Stimulated activated CD8-positive, alpha-beta memory T cell treated with anti-CD3 and anti-CD28 coated beads, Interleukin-15, amount 100 ng/mL, for 48 hours (primary cell): ENCODE measurements around the gene ELK3.

ENCODE experiments used
- DNase-seq, 2 donors: peaks; one replicate each; pipeline ENCODE4 v3.0.0-alpha.2; 2020; ENCODE audit warnings: low read depth in 2 of 2

The ELK3 gene

DNA sequence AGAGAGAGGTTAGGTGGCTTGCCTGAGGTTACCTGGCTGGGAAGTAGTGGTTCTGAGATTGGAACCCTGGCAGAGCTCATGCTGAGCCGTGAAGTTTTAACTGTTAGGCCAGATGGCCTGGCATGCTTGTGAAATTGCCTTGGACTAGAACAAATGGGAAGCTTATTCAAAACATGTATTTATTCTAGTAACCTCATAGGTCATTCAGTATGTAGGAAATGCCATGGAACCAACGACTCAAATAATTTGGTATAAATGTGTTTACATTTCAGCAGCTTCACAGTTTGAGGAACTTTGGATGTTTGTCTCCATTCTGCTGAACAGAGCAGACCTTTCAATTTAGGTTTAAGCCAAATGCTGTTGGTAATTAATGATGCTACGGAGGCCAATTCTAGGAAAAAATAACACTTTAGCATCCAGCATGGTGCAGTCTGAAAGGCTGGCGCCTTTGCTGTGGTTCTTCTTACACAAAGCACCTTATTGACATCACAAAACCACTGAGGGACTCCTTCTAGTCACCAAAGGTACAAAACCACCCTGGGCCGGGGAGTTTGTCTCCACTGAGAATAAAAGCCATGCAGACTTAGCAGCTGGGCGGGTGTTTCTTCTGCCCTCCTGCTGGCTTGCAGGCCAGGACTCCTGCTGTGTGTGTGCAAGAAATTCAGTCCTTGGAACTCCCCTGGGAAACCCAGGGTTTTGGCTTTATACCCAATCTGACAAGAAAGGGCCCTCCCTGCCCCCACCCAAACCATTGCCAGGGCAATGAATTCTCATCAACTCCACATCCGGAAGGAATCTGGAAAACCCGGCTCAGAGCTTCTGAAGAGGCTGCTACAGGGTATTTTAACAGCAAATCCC lies 64.2 kb downstream of the ELK3 start:
- peak in 1 of 2 donors; percentile 9 for DNase-seq

- no peak for DNase-seq
These were observed 66.1 kb downstream of the ELK3 start for GRCh38 chr12:96260231-96260630.

DNA sequence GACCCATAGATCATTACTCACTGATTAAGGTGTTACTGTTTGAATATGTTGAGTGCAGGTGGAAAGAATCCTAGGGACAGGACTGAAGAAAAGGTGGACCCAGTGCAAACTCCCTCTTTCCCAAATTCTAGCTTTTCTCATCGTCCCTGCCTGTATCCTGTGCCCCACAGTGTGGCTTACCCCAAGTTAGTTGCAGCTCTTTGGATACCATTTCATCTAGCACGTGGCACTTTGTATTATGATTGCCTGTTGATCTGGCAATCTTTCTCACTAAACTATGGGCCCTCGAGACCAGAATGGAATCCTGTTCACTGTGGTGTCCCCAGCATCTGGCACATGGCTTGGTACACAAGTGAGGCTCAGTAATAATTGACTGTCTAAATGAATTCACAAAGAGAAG lies 66.5 kb downstream of the ELK3 start:
- no peak for DNase-seq

GRCh38 chr12:96261557-96261956 lies 67.4 kb downstream of the ELK3 start:
- no peak for DNase-seq

DNA sequence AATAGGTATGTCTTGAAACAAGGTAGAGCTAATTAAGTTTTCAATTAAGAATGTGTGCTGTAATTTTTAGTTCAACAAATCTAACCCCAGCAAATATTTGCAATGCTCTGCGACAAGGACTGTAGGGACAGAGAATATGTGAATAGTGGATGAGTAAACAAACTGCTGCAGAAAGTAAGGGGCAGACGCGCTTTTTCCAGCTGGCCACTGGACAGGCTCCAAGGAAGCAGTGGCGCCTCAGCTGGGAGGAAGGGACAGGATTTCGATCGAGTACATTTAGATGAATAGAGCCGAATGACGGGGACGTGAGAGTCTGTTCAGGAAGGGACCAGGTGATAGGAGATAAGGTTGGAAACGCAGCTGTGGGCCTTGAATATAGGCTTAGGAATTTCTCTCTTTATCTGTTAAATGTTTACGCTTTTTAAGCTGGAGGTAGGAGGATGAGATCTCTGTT lies 69.3 kb downstream of the ELK3 start:
- DNase-seq = no peak

GRCh38 chr12:96265400-96265799 lies 71.2 kb downstream of the ELK3 start:
- DNase-seq = no peak

DNA sequence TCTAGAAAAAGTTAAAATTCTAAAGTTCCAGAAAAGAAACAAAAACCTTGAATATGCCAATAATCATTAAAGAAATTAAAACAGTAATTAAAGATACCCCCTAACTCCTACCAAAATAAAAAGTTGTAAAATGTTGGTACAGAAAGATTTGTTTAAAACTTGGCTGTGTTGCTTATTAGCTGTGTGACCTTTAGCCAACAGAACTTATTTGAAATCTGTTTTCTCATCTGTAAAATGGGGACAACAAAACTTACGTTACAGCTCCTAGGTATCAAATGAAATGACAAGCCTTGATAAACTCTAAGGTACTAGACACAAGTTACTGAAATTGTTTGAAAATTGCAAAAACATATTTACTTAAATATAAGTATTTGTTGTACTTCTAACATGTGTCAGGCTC lies 71.7 kb downstream of the ELK3 start:
- no peak for DNase-seq

GRCh38 chr12:96266238-96266637 lies 72.1 kb downstream of the ELK3 start:
- no peak for DNase-seq

DNA sequence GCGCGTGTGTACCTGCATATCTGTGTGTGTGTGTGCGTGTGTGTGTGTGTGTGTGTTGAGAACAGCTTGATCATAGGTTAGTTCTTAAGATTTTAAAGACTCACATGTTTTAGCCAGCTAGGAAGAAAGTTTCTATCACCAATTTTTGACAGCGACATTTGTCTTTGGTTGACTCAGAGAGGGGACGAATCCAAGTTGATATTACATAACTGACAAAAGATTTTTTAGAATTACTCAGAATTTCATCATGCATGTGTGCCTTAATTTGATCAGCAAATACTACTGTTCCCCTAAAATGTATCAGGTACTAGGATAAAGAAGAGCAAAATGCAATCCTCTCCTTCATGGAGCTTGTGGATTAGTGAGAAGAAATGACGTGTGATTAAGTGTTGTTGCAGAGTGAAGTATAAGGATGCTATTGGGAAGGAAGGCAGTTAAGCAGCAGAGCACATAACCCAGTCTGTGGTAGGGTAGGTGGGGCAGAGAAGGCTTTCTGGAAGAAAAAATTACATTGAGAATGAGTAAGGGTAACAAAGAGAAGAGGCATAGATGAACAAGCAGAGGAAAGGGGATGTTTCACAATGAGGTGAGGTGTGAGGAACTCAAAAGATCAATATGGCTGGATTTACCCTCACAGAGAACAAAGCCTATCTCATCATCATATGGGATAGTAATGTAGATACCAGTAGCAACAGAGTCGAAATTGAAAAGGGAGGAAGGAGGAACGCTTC lies 77.5 kb downstream of the ELK3 start:
- no peak for DNase-seq

GRCh38 chr12:96274331-96274730 lies 80.2 kb downstream of the ELK3 start:
- no peak for DNase-seq

- DNase-seq = no peak
These were observed 91.0 kb downstream of the ELK3 start for GRCh38 chr12:96285158-96285557.

- no peak for DNase-seq
These were observed 94.9 kb downstream of the ELK3 start for GRCh38 chr12:96289067-96289466.

DNA sequence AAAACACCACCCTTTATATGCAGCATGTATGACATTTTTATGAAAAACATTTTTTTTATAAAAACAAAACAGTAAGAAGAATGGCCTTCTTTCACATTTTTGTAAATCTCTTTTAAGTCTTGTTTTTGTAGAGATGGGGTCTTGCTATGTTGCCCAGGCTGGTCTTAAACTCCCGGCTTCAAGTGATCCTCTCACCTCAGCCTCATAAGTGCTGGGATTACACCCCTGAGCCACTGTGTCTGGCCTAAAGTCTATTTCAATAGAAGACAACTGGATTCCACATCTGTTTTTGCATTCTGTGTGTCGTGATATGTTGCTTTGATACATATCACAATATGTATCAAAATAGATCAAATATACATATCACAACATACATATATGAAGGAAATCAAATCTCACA lies 98.9 kb downstream of the ELK3 start:
- DNase-seq = no peak

GRCh38 chr12:96294831-96295230 lies 100.7 kb downstream of the ELK3 start:
- no peak for DNase-seq

GRCh38 chr12:96295532-96296160 lies 101.5 kb downstream of the ELK3 start:
- DNase-seq = no peak

DNA sequence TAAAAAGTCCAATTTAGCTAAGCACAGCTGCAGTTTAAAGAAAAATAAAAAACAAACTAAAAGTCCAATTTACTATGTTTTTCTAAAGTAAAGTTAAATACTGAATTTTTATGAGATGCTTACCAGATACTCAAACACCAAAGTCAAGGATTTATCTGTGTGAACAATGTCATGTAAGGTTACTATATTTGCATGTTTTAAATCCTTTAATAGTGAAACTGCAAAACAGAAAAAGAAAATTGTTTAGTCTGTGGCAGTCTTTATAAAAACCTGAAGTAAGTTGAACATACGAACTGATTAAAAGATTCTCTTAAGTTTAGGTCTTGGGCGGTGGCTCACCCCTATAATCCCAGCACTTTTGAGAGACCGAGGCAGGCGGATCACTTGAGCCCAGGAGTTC lies 103.3 kb downstream of the ELK3 start:
- DNase-seq = no peak

GRCh38 chr12:96300064-96300463 lies 105.9 kb downstream of the ELK3 start:
- DNase-seq = no peak

DNA sequence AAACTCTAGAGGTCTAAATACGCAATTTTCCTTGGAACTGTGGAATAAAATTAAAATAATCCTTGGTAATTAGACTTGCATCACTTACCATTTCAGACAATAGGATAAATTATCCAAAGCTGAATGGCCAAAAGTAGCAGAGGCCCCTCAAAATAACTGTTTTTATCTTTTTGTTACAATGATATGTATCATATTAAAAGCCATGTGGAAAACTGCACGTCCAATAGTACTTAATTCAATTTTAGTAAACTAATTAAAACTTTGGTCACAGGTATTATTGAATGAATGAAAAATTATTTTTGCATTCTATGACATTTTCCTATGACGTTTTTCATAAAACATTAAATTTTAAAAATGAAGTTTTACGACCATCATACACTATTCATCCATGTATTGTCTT lies 107.6 kb downstream of the ELK3 start:
- DNase-seq = no peak

- DNase-seq = no peak
These were observed 108.6 kb downstream of the ELK3 start for GRCh38 chr12:96302687-96303310.

DNA sequence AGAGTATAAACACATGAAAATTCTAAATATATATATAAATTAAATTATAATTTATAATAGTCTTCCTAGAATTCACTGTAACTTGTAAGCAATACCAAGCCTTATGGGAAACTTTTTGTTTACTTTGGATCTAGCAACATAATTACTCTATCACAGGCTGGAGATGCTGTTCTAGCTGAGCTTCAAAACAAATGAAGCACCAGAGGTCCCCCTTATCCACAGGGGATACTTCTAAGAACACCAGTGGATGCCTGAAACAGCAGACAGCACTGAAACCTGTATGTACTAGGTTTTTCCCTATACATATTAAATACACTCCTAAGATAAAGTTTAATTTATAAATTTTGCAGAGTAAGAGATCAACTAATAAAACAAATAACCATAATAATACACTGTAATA lies 109.5 kb downstream of the ELK3 start:
- DNase-seq = no peak

DNA sequence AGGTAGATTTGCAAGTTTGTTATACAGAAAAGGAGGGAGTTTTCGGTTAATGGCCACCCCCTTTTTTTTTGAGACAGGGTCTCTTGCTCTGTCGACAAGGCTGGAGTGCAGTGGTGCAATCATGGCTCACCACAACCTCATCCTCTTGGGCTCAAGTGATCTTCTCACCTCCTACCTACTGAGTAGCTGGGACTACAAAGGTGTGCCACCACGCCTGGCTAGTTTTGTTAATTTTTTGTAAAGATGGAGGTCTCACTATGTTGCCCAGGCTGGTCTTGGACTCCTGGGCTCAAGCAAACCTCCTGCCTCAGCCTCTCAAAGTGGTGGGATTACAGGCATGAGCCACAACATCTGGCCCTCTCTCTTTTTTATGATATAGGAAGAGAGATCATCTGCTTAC lies 111.5 kb downstream of the ELK3 start:
- DNase-seq = no peak

- DNase-seq = no peak
These were observed 114.7 kb downstream of the ELK3 start for GRCh38 chr12:96308881-96309280.
